Neural cell (in vitro differentiated cells): Measurements from ENCODE around the gene GGT5. TPM values are rescaled to one million over a fixed set of nuclear protein-coding genes. Genes with fewer than 3 reads are reported as not detected.
"Not testable (repeated sequence)": the region's sequence is repeated elsewhere in the genome, so short reads cannot be mapped to it uniquely, and the experiment has no call there.

ENCODE experiments used
- H2AFZ ChIP-seq: fragments of 200-600, 300-800 bp; sonication (generic), shearing (Covaris generic); 2 replicates; pipeline ENCODE4 v1.6.0; 2014; ENCODE audit warnings: low read depth, mild to moderate bottlenecking, antibody characterized with exemption, low read length, moderate library complexity
- H3F3A ChIP-seq: fragments of 200-600 bp; shearing (Covaris generic); 2 replicates; pipeline ENCODE4 v1.6.1; 2016; ENCODE audit warnings: mild to moderate bottlenecking, moderate library complexity, mixed read lengths, antibody characterized with exemption, low read length; ENCODE audit not compliant: insufficient read depth, poor library complexity, severe bottlenecking
- H3K27ac ChIP-seq: fragments of 200-600, 300-800 bp; sonication (generic), shearing (Covaris generic); 2 replicates; pipeline ENCODE4 v1.5.1; 2014; ENCODE audit warnings: mild to moderate bottlenecking, low read length, moderate library complexity
- H3K27me3 ChIP-seq: fragments of 300-800, 200-600 bp; sonication (generic), shearing (Covaris generic); 2 replicates; pipeline ENCODE4 v1.6.0; 2014; ENCODE audit warnings: mild to moderate bottlenecking, low read depth, low read length, moderate library complexity; ENCODE audit not compliant: insufficient read depth
- H3K36me3 ChIP-seq: fragments of 300-800, 200-600 bp; sonication (generic), shearing (Covaris generic); 2 replicates; pipeline ENCODE4 v1.5.1; 2014; ENCODE audit warnings: mild to moderate bottlenecking, antibody characterized with exemption, low read length, moderate library complexity; ENCODE audit not compliant: insufficient read depth
- H3K4me2 ChIP-seq: fragments of 300-800, 200-600 bp; sonication (generic), shearing (Covaris generic); 2 replicates; pipeline ENCODE4 v1.6.0; 2014; ENCODE audit warnings: mild to moderate bottlenecking, low read length
- H3K4me3 ChIP-seq: fragments of 300-800, 200-600 bp; sonication (generic), shearing (Covaris generic); 2 replicates; pipeline ENCODE4 v1.5.1; 2014; ENCODE audit warnings: mild to moderate bottlenecking, low read length, moderate library complexity
- H3K79me2 ChIP-seq: fragments of 200-600 bp; shearing (Covaris generic); replicated peaks from 2 replicates; pipeline ENCODE4 v1.6.0; 2014; ENCODE audit warnings: mild to moderate bottlenecking, low read length, moderate library complexity; ENCODE audit not compliant: insufficient read depth
- H3K9ac ChIP-seq: fragments of 300-800, 200-600 bp; sonication (generic), shearing (Covaris generic); 2 replicates; pipeline ENCODE4 v1.6.1; 2016; ENCODE audit warnings: mild to moderate bottlenecking, low read length, mixed read lengths
- H3K9me2 ChIP-seq: fragments of 200-600 bp; shearing (Covaris generic); 2 replicates; pipeline ENCODE4 v1.6.1; 2016; ENCODE audit warnings: mild to moderate bottlenecking, low read length, mixed read lengths; ENCODE audit not compliant: insufficient read depth
- H3K9me3 ChIP-seq: fragments of 200-600, 300-800 bp; sonication (generic), shearing (Covaris generic); 2 replicates; pipeline ENCODE4 v1.6.1; 2016; ENCODE audit warnings: mild to moderate bottlenecking, mixed run types, low read length, moderate library complexity, mixed read lengths
- H4K20me1 ChIP-seq: fragments of 200-600 bp; shearing (Covaris generic); 2 replicates; pipeline ENCODE4 v1.6.1; 2016; ENCODE audit warnings: mild to moderate bottlenecking, mixed run types; ENCODE audit not compliant: insufficient read depth
- CTCF ChIP-seq: fragments of 450-650 bp; IDR thresholded peaks from 2 replicates; pipeline ENCODE4 v1.5.1; 2014; ENCODE audit warnings: antibody characterized with exemption, mild to moderate bottlenecking, moderate library complexity; ENCODE audit not compliant: poor library complexity, severe bottlenecking
- EP300 ChIP-seq: fragments of 450-650 bp; conservative IDR thresholded peaks from 2 replicates; pipeline ENCODE4 v1.6.1; 2014; ENCODE audit warnings: antibody characterized with exemption, mild to moderate bottlenecking, moderate library complexity; ENCODE audit not compliant: poor library complexity, severe bottlenecking
- EZH2 ChIP-seq: fragments of 200-600, 300-800 bp; shearing (Covaris generic), sonication (generic); IDR thresholded peaks from 2 replicates; pipeline ENCODE4 v1.6.1; 2014; ENCODE audit warnings: antibody characterized with exemption, low read length, borderline replicate concordance, mild to moderate bottlenecking; ENCODE audit not compliant: insufficient read depth, poor library complexity, severe bottlenecking
- MXI1 ChIP-seq: fragments of 450-650 bp; conservative IDR thresholded peaks from 2 replicates; pipeline ENCODE4 v1.6.1; 2014; ENCODE audit warnings: antibody characterized with exemption, mild to moderate bottlenecking; ENCODE audit not compliant: poor library complexity, severe bottlenecking
- POLR2AphosphoS5 ChIP-seq: IDR thresholded peaks from 2 replicates; pipeline ENCODE4 v1.6.1; 2012
- RAD21 ChIP-seq: fragments of 450-650 bp; conservative IDR thresholded peaks from 2 replicates; pipeline ENCODE4 v1.6.1; 2014; ENCODE audit warnings: antibody characterized with exemption, mild to moderate bottlenecking, moderate library complexity
- SMC3 ChIP-seq: fragments of 450-650 bp; conservative IDR thresholded peaks from 2 replicates; pipeline ENCODE4 v1.6.1; 2014; ENCODE audit warnings: antibody characterized with exemption, mild to moderate bottlenecking, moderate library complexity; ENCODE audit not compliant: poor library complexity
- TAF1 ChIP-seq: IDR thresholded peaks from 2 replicates; pipeline ENCODE4 v1.6.1; 2012; ENCODE audit warnings: low read depth
- polyA plus RNA-seq: library from polyadenylated mRNA; depleted of rRNA; stranded (reverse); fragments of >200 nt; gene quantifications from 2 replicates; pipeline ENCODE4 v1.2.3, GENCODE V29; 2014
- TF ChIP-seq, protein P1 (sequence below): IDR thresholded peaks from 2 replicates; pipeline ENCODE4 v1.6.1; 2012; ENCODE audit warnings: borderline replicate concordance

The GGT5 gene
- polyA plus RNA-seq, 1 donor from 2014 or later: 0.12 TPM

DNA sequence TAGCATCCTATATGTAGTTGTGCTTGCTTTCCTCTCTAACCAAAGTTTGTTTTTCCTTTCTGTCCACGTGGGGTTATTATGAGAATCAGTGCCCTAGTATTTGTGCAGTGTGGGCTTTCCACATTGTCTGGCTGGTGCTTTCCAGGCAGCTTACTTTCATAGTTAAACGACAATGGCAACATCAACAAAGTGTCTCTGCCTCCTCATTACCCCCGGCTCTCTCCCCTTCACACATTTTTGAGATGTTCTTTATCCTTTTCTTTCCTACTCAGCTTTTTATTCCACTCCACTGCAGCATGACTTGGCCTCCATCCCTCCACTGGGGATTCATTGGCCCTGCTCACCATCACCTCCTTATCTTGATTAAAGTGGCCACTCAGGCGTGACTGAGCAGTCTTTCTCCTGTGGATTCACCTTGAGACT is 44.9 kb upstream of the GGT5 start:
- no peaks in the 10 kb centered on the region for H3K36me3 ChIP-seq
- no peaks in the 10 kb centered on the region for H3F3A ChIP-seq
- H3K4me2 ChIP-seq: no peak overlapping the region
- H3K9ac ChIP-seq: no peak overlapping the region
- H2AFZ ChIP-seq: no peak overlapping the region
- no peaks in the 10 kb centered on the region for H3K9me3 ChIP-seq
- TF ChIP-seq RAD21: no peak
- no peak for TF ChIP-seq SMC3
- no peak for TF ChIP-seq EZH2
- no peak for TF ChIP-seq TAF1
- no peak for TF ChIP-seq MXI1
- TF ChIP-seq, protein P1, sequence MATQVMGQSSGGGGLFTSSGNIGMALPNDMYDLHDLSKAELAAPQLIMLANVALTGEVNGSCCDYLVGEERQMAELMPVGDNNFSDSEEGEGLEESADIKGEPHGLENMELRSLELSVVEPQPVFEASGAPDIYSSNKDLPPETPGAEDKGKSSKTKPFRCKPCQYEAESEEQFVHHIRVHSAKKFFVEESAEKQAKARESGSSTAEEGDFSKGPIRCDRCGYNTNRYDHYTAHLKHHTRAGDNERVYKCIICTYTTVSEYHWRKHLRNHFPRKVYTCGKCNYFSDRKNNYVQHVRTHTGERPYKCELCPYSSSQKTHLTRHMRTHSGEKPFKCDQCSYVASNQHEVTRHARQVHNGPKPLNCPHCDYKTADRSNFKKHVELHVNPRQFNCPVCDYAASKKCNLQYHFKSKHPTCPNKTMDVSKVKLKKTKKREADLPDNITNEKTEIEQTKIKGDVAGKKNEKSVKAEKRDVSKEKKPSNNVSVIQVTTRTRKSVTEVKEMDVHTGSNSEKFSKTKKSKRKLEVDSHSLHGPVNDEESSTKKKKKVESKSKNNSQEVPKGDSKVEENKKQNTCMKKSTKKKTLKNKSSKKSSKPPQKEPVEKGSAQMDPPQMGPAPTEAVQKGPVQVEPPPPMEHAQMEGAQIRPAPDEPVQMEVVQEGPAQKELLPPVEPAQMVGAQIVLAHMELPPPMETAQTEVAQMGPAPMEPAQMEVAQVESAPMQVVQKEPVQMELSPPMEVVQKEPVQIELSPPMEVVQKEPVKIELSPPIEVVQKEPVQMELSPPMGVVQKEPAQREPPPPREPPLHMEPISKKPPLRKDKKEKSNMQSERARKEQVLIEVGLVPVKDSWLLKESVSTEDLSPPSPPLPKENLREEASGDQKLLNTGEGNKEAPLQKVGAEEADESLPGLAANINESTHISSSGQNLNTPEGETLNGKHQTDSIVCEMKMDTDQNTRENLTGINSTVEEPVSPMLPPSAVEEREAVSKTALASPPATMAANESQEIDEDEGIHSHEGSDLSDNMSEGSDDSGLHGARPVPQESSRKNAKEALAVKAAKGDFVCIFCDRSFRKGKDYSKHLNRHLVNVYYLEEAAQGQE: no peak
- no peak for TF ChIP-seq POLR2AphosphoS5
- no peak for TF ChIP-seq CTCF
- TF ChIP-seq EP300: no peak
- H3K27me3 ChIP-seq: no peaks in the 10 kb centered on the region
- no peak overlapping the region for H3K27ac ChIP-seq
- no peaks in the 10 kb centered on the region for H3K9me2 ChIP-seq
- H3K79me2 ChIP-seq: peaks cover 28% of the 10 kb centered on the region
- no peak overlapping the region for H3K4me3 ChIP-seq
- H4K20me1 ChIP-seq: no peaks in the 10 kb centered on the region

DNA sequence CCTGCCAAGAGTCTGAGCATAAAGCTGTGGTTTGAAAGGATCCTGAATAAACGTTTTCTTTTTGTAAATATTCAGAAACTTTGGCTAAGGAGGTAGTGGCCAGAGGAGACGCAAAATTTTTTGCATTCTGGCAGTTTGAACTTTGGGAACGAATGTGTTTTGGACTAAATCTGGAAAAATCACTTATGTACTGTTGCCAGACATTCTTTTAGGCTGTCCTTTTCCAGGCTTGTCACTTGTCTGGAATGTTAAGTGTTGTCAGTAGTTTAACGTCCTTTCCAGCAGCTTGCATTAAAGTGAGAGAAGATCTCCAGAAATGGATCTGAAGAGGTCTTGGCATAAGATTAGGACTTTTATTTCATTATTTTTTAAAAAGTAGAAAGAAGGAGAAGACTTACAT is 44.2 kb upstream of the GGT5 start:
- peaks cover 31% of the 10 kb centered on the region for H3K79me2 ChIP-seq
- no peak overlapping the region for H3K27ac ChIP-seq
- H2AFZ ChIP-seq: no peak overlapping the region
- H3K9ac ChIP-seq: no peak overlapping the region
- H3K4me2 ChIP-seq: no peak overlapping the region
- H3F3A ChIP-seq: no peaks in the 10 kb centered on the region
- H3K9me3 ChIP-seq: no peaks in the 10 kb centered on the region
- H3K27me3 ChIP-seq: no peaks in the 10 kb centered on the region
- no peaks in the 10 kb centered on the region for H4K20me1 ChIP-seq
- no peaks in the 10 kb centered on the region for H3K36me3 ChIP-seq
- no peaks in the 10 kb centered on the region for H3K9me2 ChIP-seq
- no peak overlapping the region for H3K4me3 ChIP-seq
- no peak for TF ChIP-seq EP300
- TF ChIP-seq, protein P1: no peak

- H4K20me1 ChIP-seq, H3K36me3 ChIP-seq, H2AFZ ChIP-seq, H3F3A ChIP-seq, H3K27me3 ChIP-seq, H3K27ac ChIP-seq, H3K9me2 ChIP-seq, H3K4me2 ChIP-seq, H3K9ac ChIP-seq, H3K4me3 ChIP-seq, H3K9me3 ChIP-seq: not testable (repeated sequence)
- H3K79me2 ChIP-seq: peaks cover 42% of the 10 kb centered on the region
These were observed 42.9 kb upstream of the GGT5 start for GRCh38 chr22:24287801-24288200.

DNA sequence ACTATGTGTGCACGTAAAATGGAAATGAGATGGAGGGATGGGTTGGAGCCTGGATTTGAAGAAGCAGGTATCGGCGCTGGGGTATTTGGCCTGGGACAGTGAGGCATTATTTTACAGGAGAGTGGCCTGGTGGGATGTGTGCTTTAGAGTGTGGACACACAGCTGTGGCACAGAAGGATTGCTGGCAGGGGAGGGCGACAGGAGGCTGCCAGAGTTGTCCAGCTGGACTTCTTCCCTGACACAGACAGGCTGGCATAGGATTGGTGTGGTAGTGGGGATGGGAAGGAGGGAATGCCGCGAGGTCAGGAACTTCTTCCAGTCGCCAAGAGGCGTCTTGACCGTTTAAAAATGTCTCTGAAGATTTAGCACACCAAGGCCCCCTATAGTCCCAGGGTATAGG is 42.3 kb upstream of the GGT5 start:
- H3K4me3 ChIP-seq, H3K4me2 ChIP-seq, H3K36me3 ChIP-seq, H3K9me2 ChIP-seq, H3K9me3 ChIP-seq, H2AFZ ChIP-seq, H3K9ac ChIP-seq, H3K27ac ChIP-seq, H3K27me3 ChIP-seq, H4K20me1 ChIP-seq, H3F3A ChIP-seq: not testable (repeated sequence)
- H3K79me2 ChIP-seq: peaks cover 43% of the 10 kb centered on the region
